ENCODE measurements around the gene GLRX5. TPM values are rescaled to one million over a fixed set of nuclear protein-coding genes. Genes with fewer than 3 reads are reported as not detected.

Gene GLRX5
- total RNA-seq, 1 donor from 2014 or later: 38.6 TPM

DNA sequence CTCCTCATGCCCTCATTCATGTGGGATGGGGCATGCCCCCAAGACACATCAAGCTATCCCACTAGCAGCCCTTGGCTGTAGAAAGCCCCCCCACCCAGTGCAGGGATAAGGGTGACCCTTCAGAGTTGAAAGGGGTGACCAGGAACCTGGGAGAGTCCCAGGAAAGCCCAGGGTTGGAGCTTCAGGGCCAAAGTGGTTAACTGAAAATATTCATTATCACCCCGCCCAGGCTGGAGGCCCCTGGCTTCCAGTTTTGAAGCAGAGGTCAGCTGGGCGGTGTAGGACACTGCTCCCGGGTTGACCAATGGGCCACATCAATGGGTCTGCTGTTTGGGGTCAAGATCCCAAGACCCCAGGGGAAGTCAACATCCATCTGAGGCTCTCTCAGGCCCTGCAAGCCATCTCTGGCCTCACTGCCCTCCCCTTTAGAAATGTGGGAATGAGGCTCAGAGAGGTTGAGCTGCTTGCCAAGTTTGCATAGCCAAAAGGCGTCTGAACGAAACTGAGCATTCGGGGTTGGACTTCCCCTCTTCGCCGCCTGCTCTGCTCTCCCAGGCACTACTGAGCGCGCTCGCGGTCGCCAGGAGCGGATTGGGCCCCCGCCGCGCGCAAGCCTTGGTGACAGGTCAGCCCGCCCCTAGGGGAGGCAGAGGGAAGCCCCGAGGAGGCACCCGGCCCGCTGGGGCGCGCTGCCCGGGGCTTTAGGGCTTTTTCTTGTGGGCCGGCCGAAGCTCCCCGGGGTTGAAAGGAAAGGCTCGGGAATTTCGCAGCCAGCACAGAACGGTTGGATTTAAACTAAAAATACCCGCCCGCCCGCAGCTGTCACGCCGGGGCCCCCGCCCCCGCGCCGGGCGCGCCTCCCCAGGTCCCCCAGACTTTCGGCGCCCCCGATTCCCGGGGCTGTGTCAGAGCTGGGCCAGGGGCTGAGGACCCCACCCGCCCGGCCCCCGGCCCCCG, 19.0 kb upstream of the GLRX5 start:
- no peak for DNase-seq (ENCODE audit: low spot score)

DNA sequence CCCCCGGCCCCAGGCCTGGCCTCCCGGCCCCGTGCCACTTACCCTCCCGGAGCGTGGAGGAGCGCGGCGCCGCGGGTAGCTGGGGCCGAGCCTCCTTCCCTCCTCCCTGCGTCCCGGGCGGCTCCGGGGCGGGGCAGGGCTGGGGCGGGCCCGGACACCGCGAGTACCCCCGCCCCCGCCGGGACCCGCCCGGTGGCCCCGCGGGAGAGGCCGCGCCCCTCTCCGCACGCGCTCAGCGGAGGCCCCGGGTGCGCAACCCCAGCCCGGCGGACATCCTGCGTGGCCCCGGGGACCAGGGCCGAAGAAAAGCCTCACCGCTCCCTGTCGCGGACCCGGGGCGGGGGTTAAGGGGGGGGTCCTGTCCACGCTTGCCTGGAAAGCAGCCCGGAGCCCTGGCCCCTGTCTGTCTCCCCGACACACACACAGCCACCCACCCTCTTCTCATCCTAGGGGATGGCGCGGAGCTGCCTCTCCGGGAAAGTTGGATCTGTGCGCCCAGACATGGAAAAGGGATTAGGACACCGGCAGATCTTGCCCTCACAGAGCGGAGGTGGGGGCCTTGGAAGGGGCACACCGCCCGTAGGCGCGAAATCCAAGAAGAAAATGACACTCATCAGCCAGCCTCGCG, 18.2 kb upstream of the GLRX5 start, which contains the start of gene SYNE3:
TSS of gene SYNE3 (minus strand) at position 97 of the 628 bp plus-strand sequence. CDS start 40,829 bp downstream, outside the sequence.
- DNase-seq (ENCODE audit: low spot score): no peak

DNA sequence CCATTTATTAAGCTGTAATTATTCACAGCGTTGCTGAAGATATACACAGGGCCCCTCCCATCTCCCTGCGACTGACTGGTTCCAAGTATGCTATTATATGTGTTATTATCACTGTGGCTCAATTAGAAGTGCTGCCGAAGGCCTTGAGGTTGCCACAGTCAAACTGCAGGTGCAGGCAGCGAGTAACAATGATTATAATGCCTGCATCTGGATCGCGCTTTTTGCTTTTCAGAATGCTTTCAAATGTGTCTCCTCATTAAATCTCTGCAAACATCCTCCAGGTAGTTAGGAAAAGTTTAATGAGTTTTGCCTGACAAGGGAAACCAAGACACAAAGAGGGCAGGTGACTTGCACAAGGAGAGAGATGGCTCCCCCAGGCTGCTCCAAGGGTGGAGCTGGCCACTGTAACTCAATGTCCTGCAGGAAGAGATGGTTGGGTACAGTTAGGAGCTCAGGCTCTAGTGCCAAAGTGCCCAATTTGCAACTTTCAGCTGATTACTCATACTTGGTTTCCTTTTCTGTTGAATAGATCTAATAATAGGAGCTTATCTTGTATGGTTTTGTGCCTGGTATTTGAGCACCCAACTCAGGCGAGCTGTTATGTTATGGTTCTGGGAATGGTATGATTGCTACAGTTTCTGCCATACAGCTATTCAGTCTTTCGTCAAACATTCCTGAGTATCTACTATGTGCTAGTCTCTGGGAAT, 16.7 kb upstream of the GLRX5 start:
- no peak for DNase-seq (ENCODE audit: low spot score)

DNA sequence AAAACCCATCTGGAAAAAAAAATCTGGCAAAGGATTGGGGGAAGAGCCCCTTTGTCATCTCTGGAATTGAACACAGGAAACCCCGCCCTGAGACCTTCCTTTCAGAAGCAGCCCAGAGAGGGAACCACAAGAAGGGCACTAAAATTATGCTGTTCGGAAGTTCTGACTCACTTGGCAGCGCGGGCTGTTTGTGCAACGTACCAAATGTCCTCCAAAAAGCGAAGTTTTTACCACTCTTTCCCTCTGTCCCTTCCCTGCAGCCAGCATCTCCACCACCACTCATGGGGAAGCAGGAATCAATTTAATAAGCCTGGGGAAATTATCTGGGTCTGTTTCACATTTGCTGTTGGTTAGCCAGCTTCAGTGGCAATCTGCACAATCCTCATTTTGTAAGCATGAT, 15.2 kb upstream of the GLRX5 start:
- DNase-seq (ENCODE audit: low spot score): no peak

DNA sequence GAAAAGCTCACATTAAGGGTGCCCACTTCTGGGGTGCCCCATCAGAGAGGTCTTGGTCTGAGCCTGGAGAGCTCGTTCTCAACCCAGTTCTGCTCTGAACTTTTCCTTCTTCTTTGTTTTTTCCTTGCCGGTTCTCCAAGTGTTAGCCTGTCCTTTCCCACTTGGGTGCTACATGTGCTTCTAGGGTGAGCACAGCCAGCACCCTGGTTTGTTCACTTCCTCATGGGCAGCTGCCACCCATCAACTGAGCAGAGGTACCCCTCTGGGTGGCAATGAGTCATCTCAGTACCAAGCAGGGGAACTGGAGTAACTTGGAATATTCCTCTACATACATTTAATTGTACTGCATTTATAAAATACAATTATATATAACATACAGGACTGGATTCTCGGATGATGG, 14.5 kb upstream of the GLRX5 start:
- no peak for DNase-seq (ENCODE audit: low spot score)

DNA sequence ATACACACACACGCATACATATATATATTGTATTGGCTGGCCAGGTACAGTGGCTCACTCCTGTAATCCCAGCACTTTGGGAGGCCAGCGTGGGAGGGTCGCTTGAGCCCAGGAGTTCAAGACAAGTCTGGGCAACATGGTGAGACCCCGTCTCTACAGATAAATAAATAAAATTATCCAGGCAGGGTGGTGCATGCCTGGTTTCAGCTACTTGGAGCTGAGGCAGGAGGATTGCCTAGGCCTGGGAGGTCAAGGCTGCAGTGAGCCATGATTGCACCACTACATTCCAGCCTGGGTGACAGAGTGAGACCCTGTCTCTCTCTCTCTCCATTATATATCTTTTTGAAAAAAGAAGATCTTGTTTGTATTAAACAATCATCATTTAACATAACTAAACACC, 13.8 kb upstream of the GLRX5 start:
- no peak for DNase-seq (ENCODE audit: low spot score)

DNA sequence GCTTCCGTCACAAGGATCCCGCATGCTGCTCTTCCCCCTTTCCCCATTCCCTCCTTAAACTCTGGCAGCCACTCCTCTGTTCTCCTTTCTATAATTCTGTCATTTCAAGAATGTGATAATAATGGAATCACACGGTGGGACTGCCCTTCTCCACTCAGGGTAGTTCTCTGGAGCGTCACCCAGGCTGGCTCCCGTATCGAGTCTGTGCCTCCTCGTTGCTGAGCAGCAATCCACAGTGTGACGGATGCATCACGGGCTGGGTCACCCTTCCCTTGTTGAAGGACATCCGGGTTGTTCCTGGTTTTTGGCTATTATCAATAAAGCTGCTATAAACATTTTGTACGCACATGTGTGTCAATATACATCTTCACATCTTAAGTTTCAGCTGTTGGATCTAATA, 12.7 kb upstream of the GLRX5 start:
- no peak for DNase-seq (ENCODE audit: low spot score)

DNA sequence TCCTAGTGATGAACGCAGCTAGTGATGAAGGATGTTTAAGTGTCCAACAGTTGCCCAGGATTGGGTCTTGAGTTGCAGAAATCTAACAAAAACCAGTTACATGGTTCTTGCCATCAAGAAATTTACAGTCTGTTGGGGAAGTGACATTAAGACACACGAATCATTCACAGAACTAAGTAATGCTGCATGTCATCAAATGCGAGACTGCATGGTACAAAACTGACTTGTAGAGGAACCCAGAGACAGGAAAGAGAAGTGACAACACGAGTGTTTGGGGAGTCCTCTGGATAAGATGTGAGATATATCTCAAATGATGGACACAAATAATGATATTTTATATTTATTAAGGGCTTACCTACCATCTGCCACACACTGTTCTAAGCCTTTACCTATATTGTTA, 12.3 kb upstream of the GLRX5 start:
- DNase-seq (ENCODE audit: low spot score): no peak

DNA sequence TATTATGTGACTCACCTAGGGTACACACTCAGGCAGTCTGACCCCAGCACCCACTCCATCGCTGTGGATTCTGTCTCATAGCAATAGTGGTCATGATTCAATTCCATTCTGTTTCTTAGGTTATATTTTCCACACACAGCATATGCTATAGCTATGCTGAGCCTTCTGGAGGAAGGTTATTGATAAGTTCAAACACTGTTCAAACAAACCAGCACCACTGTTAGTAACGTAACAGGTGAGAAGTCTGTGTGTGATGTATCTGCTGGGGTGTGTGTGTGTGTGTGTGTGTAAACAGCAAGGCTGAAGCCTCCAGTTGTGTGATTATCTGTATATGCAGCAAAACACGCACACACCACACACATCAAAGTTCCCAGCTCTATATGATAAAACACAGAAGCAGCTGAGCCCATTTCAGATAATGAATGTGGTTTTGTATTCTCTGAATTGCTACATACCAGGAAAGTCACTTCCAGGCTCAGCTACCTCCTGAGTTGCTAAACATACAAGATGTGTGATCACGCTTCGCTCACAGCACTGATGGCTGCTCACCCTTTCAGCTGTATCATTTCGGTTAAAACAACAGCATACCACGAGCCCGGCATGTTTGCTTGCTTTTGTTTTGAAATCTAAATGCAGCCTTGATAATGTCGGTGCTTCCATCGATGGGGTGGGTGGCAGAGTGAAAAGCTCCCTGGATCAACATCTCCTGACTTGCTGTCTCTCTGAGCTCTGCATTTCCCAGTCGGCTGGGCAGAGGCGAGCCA, 11.6 kb upstream of the GLRX5 start:
- no peak for DNase-seq (ENCODE audit: low spot score)

DNA sequence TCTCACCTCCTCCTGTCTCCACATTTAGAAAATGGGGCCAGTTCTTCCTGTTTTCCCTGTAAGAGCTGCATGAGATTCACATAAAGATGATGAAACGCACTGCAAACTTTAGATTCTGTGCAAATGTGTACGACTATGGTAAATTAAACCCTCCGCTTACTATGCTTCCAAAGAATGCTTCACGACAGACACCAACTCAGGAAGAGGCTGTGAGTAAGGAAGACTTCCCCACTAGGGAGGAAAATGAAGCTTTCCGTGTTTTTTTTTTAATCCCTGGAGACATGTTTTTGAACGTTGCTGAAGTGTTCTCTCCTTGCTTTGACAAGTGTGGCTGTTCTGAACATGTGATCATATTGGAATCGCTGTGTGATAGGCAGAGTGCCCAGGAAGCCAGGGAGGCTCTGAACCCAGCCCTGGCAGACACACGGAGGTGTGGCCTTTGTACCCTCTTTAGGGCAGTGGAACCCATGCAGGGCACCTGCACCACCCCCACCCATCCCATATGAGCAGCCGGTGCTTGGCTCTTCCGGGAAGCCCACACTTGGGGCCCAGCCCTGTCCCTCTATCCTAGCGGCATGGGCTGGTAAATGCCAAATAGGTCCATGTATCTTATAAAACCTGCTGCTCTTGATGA, 10.9 kb upstream of the GLRX5 start:
- DNase-seq (ENCODE audit: low spot score): no peak

DNA sequence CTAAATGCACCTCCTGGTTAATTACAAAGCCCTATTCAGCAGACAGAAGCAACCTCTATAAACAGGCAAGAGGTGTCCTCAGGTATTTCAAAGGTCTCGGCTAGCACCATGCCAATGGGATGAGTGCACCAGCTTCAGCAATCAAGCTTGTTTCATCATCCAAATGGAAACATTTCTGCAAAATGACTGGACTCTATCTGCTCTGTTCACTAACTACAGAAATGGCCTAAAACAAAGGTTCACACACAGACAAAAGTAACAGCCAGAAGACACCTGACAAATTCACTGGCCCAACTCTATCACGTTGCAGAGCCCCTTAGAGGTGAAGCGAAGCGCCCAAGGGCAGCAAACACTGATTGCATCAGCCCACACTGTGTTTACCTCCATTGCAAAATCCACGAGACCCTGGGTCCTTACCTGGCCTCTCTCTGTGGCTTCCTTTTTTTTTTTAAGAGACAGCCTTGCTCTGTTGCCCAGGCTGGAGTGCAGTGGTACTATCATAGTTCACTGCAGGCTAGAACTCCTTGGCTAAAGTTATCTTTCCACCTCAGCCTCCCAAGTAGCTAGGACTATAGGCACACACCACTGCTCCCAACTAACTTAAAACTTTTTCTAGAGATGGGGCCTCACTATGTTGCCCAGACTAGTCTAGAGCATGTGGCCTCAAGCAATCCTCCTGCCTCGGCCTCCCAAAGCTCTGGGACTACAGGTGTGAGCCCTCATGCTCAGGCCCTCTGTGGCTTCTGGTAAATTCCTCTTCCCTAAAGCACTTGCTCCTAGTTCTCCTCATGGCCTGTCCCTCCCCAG, 9.9 kb upstream of the GLRX5 start:
- DNase-seq (ENCODE audit: low spot score): no peak

DNA sequence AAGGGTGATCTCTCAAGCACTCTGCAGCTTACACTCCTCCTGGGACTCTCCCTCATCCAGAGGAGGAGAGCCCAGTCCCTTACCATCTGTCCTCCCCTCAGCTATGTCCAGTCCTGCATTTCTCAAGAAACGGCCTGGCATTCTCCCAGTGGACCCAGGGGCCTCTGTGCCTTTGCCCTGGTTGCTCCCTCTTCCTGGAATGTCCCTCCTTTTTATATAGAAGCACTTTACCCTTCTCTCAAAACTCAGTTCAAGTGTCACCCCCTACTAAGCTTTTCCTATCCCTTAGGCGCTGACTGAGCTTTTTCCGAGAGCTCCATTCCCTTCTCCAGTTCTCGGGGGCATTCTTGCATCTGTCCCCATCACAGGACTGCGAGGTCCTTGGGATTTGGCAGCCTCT, 8.9 kb upstream of the GLRX5 start:
- DNase-seq (ENCODE audit: low spot score): no peak

DNA sequence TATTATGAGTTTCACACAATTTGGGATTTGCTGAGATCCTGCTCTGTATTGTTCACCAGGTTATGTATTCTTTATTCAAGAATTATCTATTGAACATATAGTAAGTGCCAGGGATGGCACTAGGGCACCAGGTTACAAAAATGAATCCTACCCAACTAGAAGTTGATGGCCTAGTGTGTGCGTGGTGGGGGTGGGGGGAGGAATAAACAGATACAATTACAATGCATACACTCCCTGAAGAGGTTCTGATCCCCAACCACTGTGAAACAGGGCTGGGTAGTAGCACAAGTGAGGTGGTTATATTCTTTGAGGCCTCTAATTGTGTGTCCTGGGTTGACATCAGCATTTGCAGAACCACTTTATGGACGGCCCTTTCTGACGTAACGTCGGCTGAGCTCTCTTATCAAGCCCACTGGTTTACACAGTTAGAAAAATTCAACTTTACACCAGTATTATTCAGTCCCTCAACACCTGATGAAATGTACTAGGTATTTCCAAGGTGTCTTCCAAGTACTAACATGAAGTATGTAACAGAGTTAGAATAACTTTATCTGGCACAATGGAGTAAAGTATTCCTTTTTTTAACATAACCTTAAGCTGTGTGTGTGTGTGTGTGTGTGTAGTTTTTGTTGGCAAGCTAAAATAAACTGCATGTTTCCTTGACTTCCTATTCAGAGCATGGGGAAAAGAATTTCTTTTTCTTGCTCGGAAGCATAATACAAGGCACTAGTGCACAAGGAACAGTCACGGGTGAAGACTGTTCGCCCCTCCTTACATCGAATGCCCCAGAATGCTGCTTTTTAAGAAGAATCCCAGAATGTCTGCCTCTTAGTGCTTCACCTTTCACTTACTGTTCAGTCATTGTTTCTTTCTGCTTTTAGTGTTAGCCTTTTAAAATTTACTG, 8.1 kb upstream of the GLRX5 start:
- no peak for DNase-seq (ENCODE audit: low spot score)

DNA sequence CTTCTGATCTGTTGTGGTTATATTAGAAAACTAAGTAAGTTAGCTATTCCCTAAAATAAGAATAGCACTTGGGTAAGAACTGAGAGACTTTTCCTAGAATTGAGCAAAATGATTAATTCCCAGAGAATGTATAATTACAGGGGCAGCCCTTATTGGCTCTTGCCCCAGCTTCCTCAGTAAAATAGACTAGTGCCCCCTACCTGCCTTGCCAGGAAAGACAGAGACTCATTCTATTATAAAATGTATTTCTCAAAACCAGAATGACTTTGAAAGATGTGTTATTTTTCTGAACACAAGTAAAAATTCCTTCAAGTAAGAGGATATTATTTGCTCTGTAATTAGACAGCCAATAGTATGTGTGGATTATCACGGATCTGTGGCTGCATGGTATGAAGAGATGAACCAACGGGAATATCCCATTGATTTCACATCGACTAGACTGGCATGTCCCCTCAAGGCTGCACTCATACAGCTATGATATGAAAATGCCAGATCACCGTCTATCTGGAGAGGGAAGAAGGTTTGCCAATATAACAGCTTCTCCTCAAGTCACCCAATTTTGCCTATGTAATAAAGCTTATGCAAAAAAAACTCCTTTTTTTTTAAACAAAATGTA, 7.4 kb upstream of the GLRX5 start:
- DNase-seq (ENCODE audit: low spot score): peak; percentile 43

DNA sequence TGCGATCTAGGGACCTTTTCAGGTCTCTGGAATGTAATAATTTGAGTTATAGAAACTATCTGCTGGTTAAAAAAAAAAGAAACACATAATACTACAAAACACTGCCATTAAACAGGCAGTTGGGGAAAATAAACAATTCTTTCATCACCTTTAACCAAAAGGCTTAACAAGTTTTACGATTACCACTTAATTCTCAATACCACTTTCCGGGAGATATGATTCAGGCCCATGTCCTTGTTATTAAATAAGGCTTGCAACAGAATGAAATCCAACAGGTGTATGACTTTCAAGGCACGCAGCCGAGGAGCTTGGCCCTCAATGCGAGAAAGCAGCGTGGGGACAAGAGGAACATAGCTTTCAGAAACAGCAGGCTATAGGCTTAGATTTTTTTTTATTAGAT, 5.6 kb upstream of the GLRX5 start:
- no peak for DNase-seq (ENCODE audit: low spot score)

DNA sequence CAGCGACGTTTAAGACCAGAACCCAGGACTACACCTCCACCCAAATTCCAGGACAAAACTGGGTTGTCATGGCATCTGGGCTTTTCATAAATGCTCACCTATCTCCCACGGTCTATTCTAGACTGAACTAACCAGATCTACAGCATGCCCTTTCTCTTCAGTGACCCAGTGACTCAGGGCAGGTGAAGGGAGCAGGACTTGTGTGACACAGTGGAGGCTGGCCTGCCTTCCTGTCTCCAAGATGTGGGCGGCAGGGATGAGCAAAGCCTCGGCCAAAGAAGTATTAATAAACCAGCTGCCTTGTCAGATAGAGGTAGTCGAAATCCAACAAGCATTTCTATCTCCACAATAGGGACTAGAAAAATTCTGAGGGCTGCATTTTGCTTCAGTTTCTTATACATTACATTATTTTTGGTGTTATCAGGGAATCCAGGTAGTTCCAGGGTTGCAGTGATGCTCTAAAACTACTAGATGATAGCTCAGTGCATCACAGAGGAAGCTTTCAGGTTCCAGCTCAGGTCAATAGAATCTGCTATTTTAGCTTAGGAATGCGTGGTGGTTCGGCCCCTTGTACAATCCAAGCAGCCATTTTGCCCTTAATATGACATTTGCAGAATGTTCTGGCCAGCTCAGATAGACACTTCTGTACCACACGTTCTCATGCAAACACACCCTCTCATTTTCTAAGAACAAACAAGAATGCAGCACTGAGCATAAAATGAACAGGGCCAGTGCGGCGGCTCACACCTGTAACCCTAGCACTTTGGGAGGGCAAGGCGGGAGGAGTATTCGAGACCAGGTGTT, 4.2 kb upstream of the GLRX5 start:
- DNase-seq (ENCODE audit: low spot score): no peak

DNA sequence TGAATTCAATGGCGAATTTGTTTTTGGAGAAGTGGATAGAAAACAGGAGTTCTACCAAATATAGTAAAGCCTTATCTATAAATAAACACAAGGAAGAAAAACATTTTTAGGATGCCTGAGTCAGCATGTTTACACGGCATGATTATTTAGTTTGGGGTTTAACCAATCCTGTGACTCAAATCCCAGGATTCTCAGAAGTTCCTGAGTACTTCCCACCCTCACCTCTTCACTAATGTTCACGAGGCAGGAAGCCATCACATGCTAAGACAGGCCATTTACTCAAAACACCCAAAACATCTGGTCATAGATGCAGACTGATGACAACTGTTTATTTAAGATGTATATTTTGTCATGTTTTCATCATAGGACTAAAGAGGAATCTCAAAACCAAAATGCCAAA, 3.4 kb upstream of the GLRX5 start:
- DNase-seq (ENCODE audit: low spot score): no peak

DNA sequence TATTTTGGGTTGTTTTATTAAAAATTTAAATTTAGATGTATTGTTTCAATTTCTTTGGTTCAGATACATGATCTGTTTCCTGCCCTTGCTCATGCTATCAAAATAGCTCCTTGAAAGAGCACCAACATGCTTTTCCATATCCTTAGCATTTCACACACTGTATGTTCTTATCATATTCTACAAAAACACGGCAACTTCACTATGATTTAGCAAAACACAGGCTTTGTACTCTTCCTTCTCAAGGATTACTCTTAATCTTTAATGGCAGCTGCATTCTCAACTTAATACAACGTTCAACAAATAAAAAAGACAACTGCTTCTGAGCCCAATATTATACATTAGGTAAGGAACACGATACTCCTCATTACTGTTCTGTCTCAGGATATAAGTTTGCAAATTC, 2.9 kb upstream of the GLRX5 start:
- no peak for DNase-seq (ENCODE audit: low spot score)

Data from mucosa of gallbladder (tissue), 1 donor.